Muscle of back (tissue), 10 donors: ENCODE data around the gene SHCBP1L. TPM values are rescaled to one million over a fixed set of nuclear protein-coding genes. Genes with fewer than 3 reads are reported as not detected.

Experiments
- polyA plus RNA-seq, 10 donors: library from polyadenylated mRNA; unstranded; fragments of 120-200 nt; gene quantifications; one replicate each; pipeline ENCODE4 v1.2.1, GENCODE V29; 2013; ENCODE audit not compliant: insufficient read length in 10 of 10

Gene SHCBP1L
- polyA plus RNA-seq, 10 donors, result 0.15 to 1.0 (median 0.39) TPM

Other genes starting within 250 kb of the SHCBP1L start
- 10 to 100 TPM in 4 of 10 donors, 1 to 10 TPM in 6; 5.6 to 13.3 (median 8.3) TPM for gene NPL, start 163.4 kb downstream of the SHCBP1L start, polyA plus RNA-seq
- 100 to 1,000 TPM; 111 to 163 (median 128) TPM for gene DHX9, start 113.8 kb downstream of the SHCBP1L start, polyA plus RNA-seq
- gene LAMC1, start 70.3 kb upstream of the SHCBP1L start, polyA plus RNA-seq, result 100 to 1,000 TPM; 272 to 386 (median 317) TPM
- gene LAMC2, start 233.1 kb upstream of the SHCBP1L start, polyA plus RNA-seq, result 1 to 10 TPM; 1.6 to 6.2 (median 2.9) TPM